Lung (tissue), 12 donors: ENCODE measurements around the gene PLCD4. TPM values are rescaled to one million over a fixed set of nuclear protein-coding genes. Genes with fewer than 3 reads are reported as not detected.

Source experiments
- ATAC-seq: fragments of 200-7000 bp; cut with Tn5 transposase; one replicate; pipeline ENCODE4 v1.9.1; 2020; ENCODE audit warnings: moderate number of reproducible peaks; ENCODE audit not compliant: insufficient read depth, low FRiP score
- DNase-seq, 3 donors: peaks; one replicate each; pipeline ENCODE4 v3.0.0-alpha.2; 2013 to 2017
- H3K27ac ChIP-seq, 2 donors: one replicate each; pipeline ENCODE4 v1.5.1; 2013; ENCODE audit warnings: mild to moderate bottlenecking in 2 of 2, moderate library complexity in 2 of 2, control low read depth in 1 of 2, inconsistent platforms in 1 of 2, low read depth in 1 of 2, low read length in 1 of 2
- H3K27me3 ChIP-seq, 3 donors: one replicate each; pipeline ENCODE4 v1.5.1; 2013; ENCODE audit warnings: low read length in 2 of 3; ENCODE audit not compliant: control insufficient read depth in 3 of 3, insufficient read depth in 3 of 3
- H3K36me3 ChIP-seq, 4 donors: one replicate each; pipeline ENCODE4 v1.5.1; 2013; ENCODE audit warnings: low read length in 4 of 4, mild to moderate bottlenecking in 1 of 4, moderate library complexity in 1 of 4; ENCODE audit not compliant: control insufficient read depth in 4 of 4, insufficient read depth in 4 of 4
- H3K4me1 ChIP-seq, 5 donors: one replicate each; pipeline ENCODE4 v1.5.1; 2013; ENCODE audit warnings: low read length in 5 of 5, mild to moderate bottlenecking in 2 of 5, moderate library complexity in 1 of 5; ENCODE audit not compliant: control insufficient read depth in 5 of 5, insufficient read depth in 5 of 5
- H3K4me3 ChIP-seq: one replicate; pipeline ENCODE4 v1.5.1; 2013; ENCODE audit warnings: mild to moderate bottlenecking, control low read depth, moderate library complexity
- H3K9ac ChIP-seq, 2 donors: one replicate each; pipeline ENCODE4 v1.5.1; 2013; ENCODE audit warnings: low read length in 2 of 2, control low read depth in 1 of 2; ENCODE audit not compliant: insufficient read depth in 1 of 2
- H3K9me3 ChIP-seq, 4 donors: one replicate each; pipeline ENCODE4 v1.5.1; 2013; ENCODE audit warnings: low read length in 3 of 4, mild to moderate bottlenecking in 1 of 4, moderate library complexity in 1 of 4; ENCODE audit not compliant: control insufficient read depth in 4 of 4, insufficient read depth in 3 of 4
- WGBS, 2 donors: extraction: QIAGEN DNeasy Blood & Tissue Kit; methylation state at CpG; one replicate each; pipeline ENCODE4 v1.1.7; 2013; 5-methylcytosine and 5-hydroxymethylcytosine counted together
- polyA plus RNA-seq, 2 donors: library from polyadenylated mRNA; stranded (reverse); fragments of 200-250 nt; gene quantifications; one replicate each; pipeline ENCODE4 v1.2.1, GENCODE V29; 2013
- total RNA-seq, 2 donors: library from RNA; depleted of rRNA in 1 of 2; stranded (reverse); fragments of >200 nt in 1 of 2; gene quantifications; one replicate each; pipeline ENCODE4 v1.2.1, GENCODE V29; 2014 to 2021
- TF ChIP-seq, protein P1 (sequence below): IDR thresholded peaks from 2 replicates; pipeline ENCODE4 v1.5.1; 2012; ENCODE audit warnings: mild to moderate bottlenecking; ENCODE audit errors: control extremely low read depth, extremely low read depth
- donor health status: control.
- donor health status: control.
- donor health status: Bipolar disorder and iron deficiency.
- donor health status: healthy.
- donor health status: DM: yes; HTN: yes; CAD: no.

Gene PLCD4
- total and polyA plus RNA-seq, 4 donors: 0.07 to 4.7 (median 0.80) TPM

DNA sequence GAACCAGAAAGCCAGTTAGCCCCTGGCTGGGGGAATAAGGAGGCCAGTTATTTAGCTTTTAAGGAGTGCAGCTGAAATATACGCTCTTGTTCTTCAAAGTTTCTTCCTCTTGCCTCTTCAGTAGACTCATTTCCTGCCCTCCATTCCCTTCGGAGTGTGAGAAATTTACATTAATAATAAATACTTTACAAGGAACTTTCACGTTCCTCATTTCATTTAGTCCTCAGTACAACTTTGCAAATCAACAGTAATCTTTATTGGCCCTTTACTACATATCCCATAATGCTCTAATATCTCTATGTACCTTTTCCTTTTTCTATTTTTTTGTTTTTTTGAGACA lies 15.6 kb downstream of the PLCD4 start:
- no peak overlapping the region for H3K27ac ChIP-seq
- ATAC-seq: no peak

DNA sequence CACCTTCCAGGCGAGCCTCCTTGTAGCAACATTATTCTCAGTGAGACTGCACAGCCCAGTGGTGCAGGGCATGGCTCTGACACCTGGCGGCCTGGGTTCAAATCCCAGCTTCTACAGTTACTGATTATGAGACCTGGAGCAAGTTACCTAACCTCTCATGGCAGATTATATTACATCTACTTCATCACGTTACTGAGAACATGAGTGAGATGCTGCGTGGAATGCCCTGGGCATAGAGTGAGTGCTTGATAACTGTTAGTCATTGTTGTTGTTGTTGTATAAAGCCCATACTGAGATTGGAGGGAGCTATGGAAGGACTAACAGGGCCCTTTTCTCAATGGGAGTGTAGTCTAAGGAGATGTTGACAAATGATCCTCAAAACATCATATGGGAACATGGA lies 18.7 kb downstream of the PLCD4 start:
- peaks cover 0 to 4% (median 0%) of the 10 kb centered on the region in 4 donors for H3K36me3 ChIP-seq
- ATAC-seq (no peak), DNase-seq (no peak)
- no peaks in the 10 kb centered on the region for H3K9me3 ChIP-seq
- no peak overlapping the region for H3K4me3 ChIP-seq
- H3K9ac ChIP-seq: no peak overlapping the region
- H3K27me3 ChIP-seq: no peaks in the 10 kb centered on the region
- H3K4me1 ChIP-seq: peaks cover 0 to 6% (median 0%) of the 10 kb centered on the region in 5 donors
- WGBS, 2 donors: 88 to 90% methylated on average over 4 of the region's 4 CpGs
- no peak overlapping the region for H3K27ac ChIP-seq
- TF ChIP-seq, protein P1, sequence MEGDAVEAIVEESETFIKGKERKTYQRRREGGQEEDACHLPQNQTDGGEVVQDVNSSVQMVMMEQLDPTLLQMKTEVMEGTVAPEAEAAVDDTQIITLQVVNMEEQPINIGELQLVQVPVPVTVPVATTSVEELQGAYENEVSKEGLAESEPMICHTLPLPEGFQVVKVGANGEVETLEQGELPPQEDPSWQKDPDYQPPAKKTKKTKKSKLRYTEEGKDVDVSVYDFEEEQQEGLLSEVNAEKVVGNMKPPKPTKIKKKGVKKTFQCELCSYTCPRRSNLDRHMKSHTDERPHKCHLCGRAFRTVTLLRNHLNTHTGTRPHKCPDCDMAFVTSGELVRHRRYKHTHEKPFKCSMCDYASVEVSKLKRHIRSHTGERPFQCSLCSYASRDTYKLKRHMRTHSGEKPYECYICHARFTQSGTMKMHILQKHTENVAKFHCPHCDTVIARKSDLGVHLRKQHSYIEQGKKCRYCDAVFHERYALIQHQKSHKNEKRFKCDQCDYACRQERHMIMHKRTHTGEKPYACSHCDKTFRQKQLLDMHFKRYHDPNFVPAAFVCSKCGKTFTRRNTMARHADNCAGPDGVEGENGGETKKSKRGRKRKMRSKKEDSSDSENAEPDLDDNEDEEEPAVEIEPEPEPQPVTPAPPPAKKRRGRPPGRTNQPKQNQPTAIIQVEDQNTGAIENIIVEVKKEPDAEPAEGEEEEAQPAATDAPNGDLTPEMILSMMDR: no peak

More for the DNA sequence above, 15.6 kb downstream of the PLCD4 start:
- WGBS, 2 donors: 16 to 36% methylated on average over 3 of the region's 3 CpGs
- TF ChIP-seq, protein P1: no peak
- Histone ChIP-seq H3K36me3 (peaks cover 0 to 4% (median 0%) of the 10 kb centered on the region in 4 donors), H3K9ac (no peak overlapping the region), H3K27me3 (no peaks in the 10 kb centered on the region), H3K9me3 (no peaks in the 10 kb centered on the region), H3K4me3 (no peak overlapping the region), H3K4me1 (peaks cover 0 to 6% (median 0%) of the 10 kb centered on the region in 5 donors)
- DNase-seq: no peak

DNA sequence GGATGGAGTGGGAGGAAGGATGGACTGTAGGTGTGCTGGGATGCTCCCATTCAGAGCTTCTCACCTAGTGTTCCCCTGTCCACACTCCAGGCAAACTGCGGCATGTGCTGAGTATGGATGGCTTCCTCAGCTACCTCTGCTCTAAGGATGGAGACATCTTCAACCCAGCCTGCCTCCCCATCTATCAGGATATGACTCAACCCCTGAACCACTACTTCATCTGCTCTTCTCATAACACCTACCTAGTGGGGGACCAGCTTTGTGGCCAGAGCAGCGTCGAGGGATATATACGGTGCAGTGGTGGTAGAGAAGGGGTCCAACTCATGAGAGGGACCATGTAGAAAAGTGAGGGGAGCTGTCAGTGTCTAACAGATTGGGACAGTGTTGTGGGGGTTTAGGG lies 20.2 kb downstream of the PLCD4 start:
- TF ChIP-seq, protein P1: no peak
- Histone ChIP-seq H3K9ac (no peak overlapping the region), H3K9me3 (no peaks in the 10 kb centered on the region), H3K4me3 (no peak overlapping the region), H3K27ac (no peak overlapping the region), H3K27me3 (no peaks in the 10 kb centered on the region), H3K36me3 (peaks cover 0 to 4% (median 0%) of the 10 kb centered on the region in 4 donors), H3K4me1 (peaks cover 0 to 3% (median 0%) of the 10 kb centered on the region in 5 donors)
- DNase-seq (no peak), ATAC-seq (no peak)
- 90 to 91% methylated on average over 4 of the region's 4 CpGs for WGBS, 2 donors

DNA sequence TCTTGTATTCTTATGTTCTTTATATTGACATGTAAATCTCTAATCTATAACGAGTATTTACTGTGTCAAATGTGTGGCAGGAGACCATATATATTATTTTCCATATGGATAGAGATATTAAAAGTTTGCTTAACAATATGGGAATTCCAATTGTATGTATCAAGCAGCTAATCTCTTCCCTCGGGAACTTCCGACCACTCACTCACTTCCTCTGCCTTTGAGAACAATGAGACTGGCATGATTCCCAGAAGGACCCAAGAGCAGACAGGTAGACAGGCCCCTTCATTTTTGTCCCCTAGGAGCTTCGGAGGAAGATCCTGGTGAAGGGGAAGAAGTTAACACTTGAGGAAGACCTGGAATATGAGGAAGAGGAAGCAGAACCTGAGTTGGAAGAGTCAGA lies 24.1 kb downstream of the PLCD4 start:
- Histone ChIP-seq H3K9me3 (no peaks in the 10 kb centered on the region), H3K9ac (no peak overlapping the region), H3K4me1 (no peaks in the 10 kb centered on the region), H3K36me3 (peaks cover 5 to 26% (median 19%) of the 10 kb centered on the region in 4 donors), H3K27ac (peak overlapping the region in 1 of 2 donors; percentile 4), H3K27me3 (no peaks in the 10 kb centered on the region), H3K4me3 (no peak overlapping the region)
- peak in 1 of 3 donors; percentile 34 for DNase-seq
- TF ChIP-seq, protein P1: no peak
- no peak for ATAC-seq
- 64 to 65% methylated on average over 4 of the region's 4 CpGs for WGBS, 2 donors
